Stimulated activated CD8-positive, alpha-beta memory T cell treated with anti-CD3 and anti-CD28 coated beads, Interleukin-2, amount 100 ng/mL, for 1 hour (primary cell): ENCODE results near the gene PPP6R2.
A peak's percentile ranks its signal among the peaks of the same experiment; 100 is the strongest.

ENCODE experiments used
- DNase-seq, 2 donors: peaks; one replicate each; pipeline ENCODE4 v3.0.0-alpha.2; 2020; ENCODE audit warnings: low read depth in 2 of 2

Gene PPP6R2

DNA sequence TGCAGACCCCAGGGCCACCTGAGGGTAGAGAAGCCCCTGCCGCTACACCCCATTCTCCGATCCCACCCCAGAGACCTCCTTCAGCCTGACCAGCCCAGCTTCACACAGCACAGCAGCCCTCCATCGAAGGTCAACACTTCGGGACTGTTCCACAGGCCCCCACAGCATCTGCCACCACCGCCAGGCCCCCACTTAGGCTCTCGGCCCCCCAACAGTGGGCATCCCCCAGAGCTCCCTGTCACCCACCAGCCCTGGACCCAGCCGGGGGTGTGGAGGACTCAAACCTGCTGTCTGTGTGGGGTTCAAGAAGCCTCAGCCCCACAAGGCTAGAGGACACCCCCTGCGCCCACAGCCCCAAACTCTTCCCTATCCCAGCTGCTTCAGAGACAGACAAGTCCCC lies 125.5 kb downstream of the PPP6R2 start:
- no peak for DNase-seq

DNA sequence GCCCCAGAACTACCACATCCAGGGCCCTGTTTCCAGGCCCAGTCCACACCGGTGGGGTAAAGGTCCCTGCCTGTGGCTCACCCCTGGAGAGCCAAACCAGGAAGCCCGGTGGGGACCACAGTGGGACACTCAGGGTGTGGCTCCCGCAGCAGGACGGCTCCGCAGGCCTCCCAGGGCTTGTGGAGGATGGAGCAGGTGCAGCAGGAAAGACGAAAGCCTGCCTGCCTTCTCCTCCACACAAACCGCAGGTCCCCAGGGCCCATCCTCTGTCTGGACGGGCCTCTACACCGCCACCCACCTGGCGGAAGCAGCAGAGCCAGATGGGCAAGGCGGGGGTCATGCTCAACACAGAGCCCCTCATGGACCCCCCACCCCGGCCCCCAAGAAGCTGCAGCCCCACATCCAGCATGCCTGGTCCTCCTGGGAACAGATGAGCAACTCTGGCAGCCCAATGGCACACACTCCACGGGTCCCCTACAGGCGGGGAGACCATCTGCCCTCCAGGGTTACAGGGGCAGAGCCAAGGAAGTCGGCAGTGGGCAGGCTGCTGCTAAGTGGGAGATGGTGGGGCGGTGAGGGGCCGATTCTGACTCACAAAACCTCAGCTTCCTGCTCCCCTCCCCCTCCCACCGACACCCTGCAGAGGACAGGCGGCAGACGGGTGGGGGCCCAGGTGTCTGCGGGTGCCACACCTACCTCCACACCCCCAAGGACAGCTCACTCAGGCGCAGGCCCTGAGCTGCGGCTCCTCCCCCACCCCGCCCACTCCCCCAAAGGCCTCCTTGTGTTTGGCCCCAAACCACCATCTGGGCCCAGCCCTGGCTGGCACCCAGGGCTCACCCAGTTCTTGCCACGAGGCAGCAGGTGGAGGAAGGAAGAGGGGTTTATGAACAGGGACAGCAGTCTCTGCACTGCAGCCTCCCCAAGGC lies 126.5 kb downstream of the PPP6R2 start:
- peak; percentile 92 to 97 for DNase-seq

DNA sequence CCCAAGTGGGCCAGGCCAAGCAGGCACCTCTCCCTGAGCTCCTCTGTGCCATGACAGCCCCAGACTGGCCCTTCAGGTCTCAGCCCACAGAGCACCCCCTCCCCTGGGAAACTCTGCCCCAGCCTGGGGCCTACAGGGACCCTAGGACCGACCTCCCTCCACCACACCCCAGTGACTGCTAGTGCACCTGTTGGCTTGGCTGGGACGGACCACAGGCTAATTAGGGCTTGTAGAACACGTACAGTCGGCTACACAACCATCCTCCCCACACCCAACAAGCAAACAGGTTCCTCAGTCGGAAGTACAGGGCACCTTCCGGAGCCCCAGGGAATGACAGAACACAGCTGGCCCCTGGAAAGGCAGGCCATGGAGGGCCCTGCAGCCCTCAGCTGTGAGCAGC lies 127.4 kb downstream of the PPP6R2 start:
- DNase-seq = no peak

DNA sequence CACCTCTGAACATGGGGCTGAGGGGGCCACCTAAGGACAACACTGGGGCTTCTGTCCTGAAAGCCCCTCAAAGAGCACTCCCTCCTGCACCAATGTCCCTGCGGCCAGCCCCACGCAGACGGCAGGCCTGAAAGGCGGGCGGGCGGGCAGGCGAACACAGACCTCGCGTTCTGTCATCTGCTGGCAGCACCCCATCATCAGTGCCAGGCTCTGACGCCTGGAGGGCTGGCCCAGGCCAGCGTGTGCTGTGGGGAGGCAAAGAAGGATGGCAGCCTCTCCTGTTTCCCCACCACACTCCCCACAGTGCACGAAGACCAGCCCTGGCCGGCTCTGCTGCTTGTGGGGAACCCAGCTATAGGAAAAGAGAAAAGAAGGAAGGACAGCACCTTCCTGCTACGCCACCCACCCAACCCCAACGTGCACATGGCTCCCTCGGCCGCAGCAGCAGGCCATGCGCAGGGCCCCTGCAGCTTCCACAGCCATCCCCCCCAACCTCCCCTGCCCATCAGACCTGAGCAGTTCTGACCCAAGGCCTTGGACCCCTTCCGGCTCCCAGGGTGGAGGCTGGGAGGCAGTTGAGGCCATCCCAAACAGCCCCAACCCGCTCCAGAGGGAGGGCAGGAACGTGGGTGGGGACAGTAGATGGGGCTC lies 128.2 kb downstream of the PPP6R2 start:
- no peak for DNase-seq

DNA sequence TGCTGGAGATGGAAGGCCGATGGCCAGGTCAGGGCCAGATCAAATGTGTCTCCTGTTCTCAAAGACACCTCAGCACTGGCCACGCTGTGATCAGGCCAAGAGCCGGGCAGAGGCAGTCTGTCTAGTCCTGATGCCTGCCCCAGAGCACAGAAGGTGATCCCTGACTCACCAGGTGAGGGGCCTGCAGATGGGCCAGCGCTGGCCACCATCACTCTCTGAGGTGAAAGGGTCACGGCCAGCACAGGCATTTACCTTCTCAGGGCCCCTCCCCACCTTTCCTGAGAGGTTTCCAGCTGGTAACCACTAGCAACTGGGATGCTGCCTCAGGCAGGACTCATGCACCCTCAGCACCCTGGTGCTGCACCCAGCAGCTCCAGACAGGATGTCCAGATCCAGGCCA lies 128.8 kb downstream of the PPP6R2 start:
- DNase-seq = no peak

DNA sequence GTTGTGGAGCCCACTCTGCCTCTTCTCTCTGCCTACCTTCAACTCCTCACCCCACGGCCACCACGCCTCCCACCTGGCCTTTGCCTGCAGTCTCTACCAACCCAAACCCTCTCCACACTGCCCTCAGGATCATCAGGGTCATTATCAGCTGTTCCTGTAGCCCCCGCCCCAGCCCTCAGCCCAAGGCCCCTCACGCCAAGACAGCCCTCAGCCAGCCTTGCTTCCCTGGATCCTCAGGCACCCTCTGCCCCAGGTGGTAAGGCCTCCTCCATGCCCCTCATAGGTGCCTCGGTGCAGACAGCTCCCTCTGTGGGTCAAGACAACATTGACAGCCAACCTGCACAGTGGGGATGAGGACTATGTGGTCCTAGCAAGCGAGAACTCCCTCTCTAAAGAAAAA lies 130.0 kb downstream of the PPP6R2 start:
- DNase-seq = peak in 1 of 2 donors; percentile 30

DNA sequence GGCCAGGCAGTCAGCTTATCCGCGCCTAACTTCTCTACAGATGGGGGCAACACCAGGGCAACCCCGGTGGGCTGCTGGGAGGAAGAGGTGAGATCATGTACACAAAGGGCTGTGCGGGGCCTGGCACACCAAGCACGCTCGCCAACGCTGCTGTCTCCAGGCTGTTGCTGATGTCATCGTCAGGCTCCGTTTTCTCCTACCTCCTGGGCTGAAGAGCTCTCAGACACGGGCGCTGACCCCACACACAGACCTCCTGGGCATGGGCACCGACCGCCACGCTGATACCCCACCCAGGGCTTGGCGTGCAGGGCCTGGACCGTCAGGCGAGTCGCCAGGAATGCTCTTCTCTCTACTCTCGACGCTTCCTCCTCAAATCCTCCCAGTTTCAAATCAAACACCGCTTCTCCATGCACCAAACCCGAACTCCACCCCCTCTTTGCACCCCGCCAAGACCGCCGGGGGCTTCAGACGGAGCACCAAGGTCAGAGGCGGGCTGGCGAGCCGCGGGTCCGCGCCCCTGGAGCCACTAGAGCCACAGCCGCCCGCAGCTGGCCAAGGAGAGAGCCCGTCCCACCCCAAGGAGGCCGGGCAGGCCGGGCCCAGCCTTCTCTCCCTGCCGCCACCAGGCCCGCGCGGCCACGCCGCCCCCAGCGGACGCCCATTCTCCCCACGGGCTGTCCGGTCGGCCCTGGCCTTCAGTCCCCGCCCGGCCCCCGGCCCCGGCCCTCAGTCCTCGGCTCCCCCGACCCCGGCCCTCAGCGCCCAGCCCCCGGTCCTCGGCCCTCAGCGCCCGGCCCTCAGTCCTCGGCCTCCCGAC lies 130.9 kb downstream of the PPP6R2 start:
- DNase-seq = no peak

DNA sequence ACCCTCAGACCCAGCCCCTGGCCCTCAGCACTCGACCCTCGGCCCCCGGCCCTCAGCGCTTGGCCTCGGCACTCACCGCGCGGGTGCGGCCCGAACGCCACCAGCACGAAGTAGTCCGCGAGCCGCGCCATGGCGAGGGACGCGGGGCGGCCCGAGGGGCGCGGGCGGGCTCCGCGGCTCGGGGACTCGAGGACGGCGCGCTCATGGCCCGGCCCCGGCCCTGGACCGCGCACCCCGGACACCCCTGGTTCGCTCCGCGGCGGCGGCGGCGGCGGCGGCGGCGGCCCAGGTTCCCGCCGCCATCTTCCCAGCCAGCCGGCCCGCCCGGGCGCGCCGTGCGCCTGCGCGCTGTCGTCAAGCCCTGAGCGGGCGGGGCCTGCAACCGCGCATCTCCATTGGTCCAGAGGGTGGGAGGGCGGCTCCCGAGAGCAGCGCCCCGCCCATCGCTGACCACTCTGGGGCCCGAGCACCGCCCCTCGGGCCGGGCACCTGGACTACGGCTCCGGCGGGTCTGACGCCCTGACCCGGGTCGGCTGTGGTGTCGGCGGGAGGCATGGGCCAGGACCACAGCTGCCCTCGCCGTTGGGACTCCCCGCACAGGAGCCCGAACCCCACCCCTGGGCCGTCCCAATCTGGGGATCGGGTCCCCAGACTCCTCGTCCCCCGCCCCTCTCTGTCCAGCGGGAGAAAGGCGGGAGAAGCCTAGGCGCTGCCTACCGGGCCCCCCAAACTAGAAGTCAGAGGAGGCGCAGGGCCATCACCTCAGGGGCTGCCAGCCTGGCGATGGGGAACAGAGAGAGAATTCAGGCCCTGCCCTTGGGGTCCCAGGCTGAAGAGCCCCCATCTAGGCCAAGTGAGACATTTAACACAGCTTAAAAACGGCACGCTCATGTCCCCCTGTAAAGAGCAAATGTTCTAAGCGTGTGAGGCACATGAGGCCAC lies 131.9 kb downstream of the PPP6R2 start, which contains the start of gene SBF1:
SBF1 (minus strand) TSS at position 326 of the 942 bp plus-strand sequence; CDS start at position 131, 195 bp downstream.
- DNase-seq = peak; percentile 76 to 83

DNA sequence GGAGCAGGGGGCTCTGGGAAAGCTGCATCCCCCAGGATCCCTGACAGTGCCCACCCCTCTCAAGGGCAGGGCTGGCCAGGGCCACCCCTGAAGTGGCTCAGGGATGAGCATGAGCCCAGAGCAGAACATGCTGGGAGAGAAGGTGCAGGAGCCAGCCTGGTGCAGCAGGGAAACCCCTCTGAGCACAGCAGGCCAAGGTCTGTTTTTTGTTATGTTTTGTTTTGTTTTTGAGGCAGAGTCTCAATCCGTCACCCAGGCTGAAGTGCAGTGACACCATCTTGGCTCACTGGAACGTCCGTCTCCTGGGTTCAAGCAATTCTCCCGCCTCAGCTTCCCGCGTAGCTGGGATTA lies 132.5 kb downstream of the PPP6R2 start:
- no peak for DNase-seq

DNA sequence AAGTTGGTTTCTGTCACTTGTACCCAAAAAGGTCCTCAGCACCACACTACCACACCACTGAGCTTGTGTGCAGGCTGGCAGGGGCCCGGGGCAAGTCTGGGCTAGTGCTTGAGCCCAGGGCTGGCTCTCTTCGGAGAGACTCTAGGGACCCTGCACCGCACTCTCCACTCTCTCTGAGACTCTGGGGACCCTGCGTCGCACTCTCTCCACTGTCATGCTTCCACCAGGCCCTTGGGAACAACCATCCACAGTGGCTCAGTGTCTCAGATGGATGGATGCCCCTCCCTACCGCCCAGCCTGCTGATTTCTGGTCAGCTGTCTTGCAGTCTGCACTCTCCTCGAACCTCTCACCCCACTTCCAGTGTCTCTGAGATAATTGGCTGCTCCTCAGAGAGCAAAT lies 133.7 kb downstream of the PPP6R2 start:
- DNase-seq = no peak

DNA sequence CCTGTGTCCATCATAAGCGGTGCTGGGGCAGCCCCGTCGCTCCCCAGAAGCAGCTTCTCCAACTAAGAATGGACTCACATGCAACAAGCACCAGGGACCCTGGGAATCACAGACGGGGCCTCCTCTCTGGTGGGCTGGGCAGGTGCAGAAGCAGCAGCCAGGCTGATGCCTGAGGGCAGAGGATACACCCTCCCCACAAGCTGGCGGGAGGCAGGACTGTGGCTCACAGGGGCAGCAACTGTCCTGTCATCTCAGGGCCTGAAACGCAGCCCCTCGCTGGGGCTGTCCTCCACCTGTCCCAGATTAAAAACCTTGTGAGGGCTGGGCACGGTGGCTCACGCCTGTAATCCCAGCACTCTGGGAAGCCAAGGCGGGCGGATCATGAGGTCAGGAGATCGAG lies 134.8 kb downstream of the PPP6R2 start:
- DNase-seq = no peak

DNA sequence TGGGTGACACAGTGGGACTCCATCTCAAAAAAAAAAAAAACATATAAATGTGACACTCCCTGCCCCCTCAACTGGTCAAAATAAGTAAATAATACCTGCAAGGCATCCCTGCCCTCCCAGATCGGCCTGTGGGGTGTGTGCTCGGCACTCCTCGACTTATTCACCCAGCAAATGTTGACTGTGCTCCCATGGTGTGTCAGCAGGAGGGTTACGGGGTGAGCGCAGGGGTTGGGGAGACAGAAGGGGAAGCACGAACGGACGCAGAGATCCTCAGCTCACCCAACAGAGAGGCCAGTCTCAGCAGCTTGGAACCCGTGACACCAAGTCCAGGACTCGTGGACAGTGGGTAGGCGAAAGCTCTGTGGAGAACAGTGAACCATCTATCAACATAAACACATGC lies 136.6 kb downstream of the PPP6R2 start:
- DNase-seq = no peak

DNA sequence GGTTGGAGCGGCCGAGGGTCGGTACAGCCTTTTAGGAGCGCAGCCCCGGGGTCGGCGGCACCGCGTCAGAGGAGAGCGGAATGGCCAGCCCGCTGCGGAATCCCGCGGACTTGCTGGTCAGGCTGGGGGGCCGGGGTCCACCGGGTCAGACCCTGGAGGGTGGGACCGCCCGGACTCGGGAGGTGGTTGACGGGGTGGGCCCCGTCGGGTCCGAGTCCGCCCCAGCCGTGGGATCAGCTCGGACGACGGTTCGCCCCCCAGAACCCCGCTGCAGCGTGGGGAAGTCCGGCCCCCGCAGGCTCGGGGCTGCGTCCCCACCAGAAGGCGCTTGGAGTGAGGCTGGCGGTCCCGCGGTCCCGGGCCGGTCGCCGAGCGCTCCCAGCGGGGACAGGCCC lies 137.9 kb downstream of the PPP6R2 start:
- DNase-seq = no peak

DNA sequence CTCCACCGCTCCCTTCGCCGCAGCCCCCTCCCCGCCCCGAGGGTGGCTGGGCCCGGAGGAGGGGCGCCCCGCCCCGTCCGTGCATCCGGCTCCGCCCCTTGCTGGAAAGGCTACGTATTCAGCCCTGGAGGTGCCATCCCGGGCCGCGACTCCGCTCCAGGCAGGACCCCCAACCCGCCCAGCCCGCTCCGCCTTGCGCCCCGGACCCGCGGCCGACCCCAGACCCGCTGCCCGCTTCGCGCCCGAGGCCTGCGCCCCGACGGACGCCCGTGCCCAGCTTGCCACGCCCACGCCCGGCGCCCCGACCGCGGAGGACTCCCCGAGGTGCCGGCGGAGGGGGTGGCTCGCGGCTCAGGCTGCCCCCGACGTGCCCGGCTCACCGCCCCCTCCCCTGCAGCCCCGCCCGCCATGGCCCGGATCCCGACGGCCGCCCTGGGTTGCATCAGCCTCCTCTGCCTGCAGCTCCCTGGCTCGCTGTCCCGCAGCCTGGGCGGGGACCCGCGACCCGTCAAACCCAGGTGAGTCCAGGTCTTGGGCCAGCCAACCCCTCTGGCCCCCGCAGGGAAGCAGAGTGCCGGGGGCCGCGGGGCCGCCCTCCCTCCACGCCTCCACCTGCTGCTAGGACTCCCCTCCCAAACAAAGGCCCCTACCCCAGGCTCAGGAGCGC lies 138.4 kb downstream of the PPP6R2 start, which contains the start of gene ADM2:
ADM2 (plus strand) TSS at position 104 of the 667 bp plus-strand sequence; CDS start at position 409, 305 bp downstream.
- DNase-seq = peak; percentile 25 to 40

DNA sequence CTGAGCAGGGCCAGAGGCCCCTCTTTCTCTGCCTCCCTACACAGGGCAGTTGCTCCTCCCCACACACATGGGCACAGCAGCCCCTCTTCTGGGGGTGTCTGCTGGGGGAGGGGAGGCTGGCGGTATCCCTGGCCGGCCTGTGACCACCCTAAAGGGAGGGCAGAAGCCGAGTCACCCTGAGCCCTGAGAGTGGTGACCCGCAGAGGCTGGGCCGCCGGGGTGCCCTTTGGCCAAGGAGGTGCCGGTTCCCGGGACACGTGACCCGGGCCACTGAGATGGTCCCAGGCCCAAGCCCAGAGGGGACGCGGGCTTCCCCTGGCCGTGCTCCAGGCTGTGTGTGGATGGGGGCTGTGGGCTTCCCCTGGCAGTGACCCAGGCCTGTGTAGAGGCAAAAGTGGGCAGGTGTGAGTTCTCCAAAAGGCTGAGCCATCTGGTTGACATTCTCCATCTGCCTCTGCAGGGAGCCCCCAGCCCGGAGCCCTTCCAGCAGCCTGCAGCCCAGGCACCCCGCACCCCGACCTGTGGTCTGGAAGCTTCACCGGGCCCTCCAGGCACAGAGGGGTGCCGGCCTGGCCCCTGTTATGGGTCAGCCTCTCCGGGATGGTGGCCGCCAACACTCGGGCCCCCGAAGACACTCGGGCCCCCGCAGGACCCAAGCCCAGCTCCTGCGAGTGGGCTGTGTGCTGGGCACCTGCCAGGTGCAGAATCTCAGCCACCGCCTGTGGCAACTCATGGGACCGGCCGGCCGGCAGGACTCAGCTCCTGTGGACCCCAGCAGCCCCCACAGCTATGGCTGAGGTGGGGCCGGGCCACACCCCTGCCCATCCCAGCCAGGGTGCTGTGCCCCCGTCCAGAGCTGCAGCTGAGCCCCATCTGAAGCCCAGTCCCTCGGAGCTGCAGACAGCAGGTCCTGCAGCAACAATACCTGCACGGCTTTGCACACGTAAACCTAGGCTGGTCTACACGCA lies 139.3 kb downstream of the PPP6R2 start:
- no peak for DNase-seq

DNA sequence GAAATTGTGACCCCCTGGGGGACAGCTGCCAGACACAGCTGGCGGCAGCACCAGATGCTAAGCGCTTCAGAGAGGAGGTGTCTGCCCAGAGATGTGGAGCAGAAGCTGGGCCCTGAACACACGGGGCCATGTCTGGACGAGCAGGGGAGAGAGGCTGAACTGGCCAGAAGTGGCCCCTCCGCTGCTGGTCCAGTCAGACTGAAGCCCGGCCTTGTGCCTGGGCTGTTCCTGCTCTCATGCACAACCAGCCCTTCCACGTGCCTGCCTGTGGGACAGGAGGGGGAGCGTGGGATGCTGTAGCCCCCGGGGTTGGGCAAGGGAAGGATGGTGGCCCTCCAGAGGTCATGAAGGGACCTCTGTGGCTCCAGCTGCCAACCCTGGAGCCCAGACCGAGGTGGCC lies 140.0 kb downstream of the PPP6R2 start:
- no peak for DNase-seq

DNA sequence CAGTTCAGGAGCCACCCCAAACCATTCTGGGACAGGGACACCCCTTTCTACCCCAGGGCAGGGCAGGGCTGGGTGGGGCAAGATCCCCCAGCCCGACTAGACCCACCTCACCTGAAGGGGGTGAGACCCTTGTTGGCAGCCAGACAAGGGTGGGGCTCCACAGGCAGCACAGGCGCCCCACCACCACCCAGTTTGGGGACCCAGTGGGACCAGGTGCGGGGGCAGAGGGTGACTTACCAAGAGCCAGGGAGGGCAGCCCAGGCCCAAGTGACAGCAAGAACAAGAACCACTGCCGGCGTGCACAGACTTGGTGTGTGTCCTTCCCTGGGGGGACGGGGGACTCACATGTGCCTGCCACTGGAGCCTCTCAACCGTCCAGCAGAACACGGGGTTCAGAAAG lies 140.4 kb downstream of the PPP6R2 start:
- no peak for DNase-seq

DNA sequence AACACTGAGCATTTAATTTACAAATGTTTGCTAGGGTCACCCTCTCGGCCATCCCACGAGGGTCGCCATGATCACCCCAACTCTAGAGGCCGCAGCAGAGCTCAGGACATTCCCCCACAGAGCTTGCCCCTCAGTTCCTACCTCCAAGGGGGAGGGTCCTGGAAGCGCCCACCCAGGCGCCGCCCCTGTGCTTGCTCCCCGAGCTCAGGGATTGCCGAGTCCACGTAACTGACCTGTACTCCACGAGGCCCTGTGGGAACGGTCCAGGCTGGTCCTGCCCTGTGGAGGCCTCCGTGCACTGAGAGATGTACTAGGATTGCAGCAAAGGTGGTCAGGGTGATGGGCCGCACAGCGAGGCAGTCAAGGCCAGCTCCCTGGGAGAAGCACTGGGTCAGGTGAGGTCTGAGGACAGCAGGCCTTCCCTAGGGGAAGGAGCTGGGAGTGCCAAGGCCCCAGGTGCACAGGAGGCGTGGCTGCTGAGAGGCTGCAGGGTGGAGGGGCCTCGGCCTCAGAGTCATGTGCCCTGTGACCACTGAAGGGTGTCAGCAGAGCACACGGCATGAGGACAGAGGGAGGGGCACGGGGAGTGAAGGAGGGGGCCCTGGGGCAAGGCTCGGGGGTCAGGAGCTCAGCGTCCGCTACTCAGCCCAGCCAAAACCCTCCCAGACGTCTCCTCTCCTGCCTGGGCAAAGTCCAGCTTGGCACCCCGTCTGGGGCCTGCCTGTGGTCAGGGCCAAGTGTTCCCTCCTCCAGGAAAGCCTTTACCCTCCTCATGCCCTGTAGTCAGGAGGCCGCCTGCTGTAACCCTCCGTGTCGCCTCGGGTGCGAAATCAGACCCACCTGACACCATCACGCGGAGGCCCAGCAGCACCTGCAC lies 141.1 kb downstream of the PPP6R2 start:
- DNase-seq = no peak
